ENCODE data around the gene COX10.

Gene COX10

DNA sequence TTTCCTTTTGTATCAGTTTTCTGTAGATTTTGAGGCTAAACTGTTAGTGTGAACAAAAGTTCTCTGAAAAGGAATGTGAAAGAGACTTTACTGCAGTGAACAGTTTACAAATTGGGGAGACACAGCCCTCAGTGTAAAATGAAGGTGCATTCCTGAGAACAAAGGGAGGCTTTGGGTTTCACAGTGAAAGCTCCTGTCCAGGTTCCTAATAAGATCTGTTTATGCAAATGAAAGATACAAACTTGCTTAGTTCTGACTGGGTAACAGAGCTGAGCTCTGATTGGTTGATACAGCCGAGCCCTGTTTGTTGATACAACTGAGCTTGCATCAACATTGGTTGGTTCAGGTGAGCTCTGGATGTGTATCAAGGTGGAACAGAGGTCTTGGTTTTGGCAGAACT is 175.7 kb downstream of the COX10 start:
- FAIRE-seq (no peak), DNase-seq (ENCODE audit: insufficient read length, low spot score) (no peak)
- TF ChIP-seq, protein P1, sequence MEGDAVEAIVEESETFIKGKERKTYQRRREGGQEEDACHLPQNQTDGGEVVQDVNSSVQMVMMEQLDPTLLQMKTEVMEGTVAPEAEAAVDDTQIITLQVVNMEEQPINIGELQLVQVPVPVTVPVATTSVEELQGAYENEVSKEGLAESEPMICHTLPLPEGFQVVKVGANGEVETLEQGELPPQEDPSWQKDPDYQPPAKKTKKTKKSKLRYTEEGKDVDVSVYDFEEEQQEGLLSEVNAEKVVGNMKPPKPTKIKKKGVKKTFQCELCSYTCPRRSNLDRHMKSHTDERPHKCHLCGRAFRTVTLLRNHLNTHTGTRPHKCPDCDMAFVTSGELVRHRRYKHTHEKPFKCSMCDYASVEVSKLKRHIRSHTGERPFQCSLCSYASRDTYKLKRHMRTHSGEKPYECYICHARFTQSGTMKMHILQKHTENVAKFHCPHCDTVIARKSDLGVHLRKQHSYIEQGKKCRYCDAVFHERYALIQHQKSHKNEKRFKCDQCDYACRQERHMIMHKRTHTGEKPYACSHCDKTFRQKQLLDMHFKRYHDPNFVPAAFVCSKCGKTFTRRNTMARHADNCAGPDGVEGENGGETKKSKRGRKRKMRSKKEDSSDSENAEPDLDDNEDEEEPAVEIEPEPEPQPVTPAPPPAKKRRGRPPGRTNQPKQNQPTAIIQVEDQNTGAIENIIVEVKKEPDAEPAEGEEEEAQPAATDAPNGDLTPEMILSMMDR (IDR thresholded peaks at IDR 0.05; ENCODE audit: insufficient read depth, missing control alignments), result no peak

GRCh38 chr17:14245629-14246028 is 176.3 kb downstream of the COX10 start:
- DNase-seq (ENCODE audit: insufficient read length, low spot score) (no peak), FAIRE-seq (no peak)
- TF ChIP-seq, protein P1 (IDR thresholded peaks at IDR 0.05; ENCODE audit: insufficient read depth, missing control alignments), result no peak
